ENCODE measurements around the gene FTO.

FTO gene

GRCh38 chr16:54112451-54113206, 408.7 kb downstream of the FTO start:
- TF ChIP-seq CTCF (IDR thresholded peaks at IDR 0.05; ENCODE audit: control insufficient read depth, insufficient read depth, low read depth, low read length, missing control alignments) = no peak
- DNase-seq (ENCODE audit: low read depth) = no peak

GRCh38 chr16:54115558-54115957, 411.6 kb downstream of the FTO start:
- no peak for TF ChIP-seq CTCF (IDR thresholded peaks at IDR 0.05; ENCODE audit: control insufficient read depth, insufficient read depth, low read depth, low read length, missing control alignments)
- DNase-seq (ENCODE audit: low read depth) = no peak
- H3K4me3 ChIP-seq (ENCODE audit: control insufficient read depth, low read depth, low read length) = no peak overlapping the region

More at GRCh38 chr16:54112451-54113206, 408.7 kb downstream of the FTO start:
- no peak overlapping the region for H3K4me3 ChIP-seq (ENCODE audit: control insufficient read depth, low read depth, low read length)

- TF ChIP-seq CTCF (IDR thresholded peaks at IDR 0.05; ENCODE audit: control insufficient read depth, insufficient read depth, low read depth, low read length, missing control alignments) = no peak
- DNase-seq (ENCODE audit: low read depth) = no peak
- no peak overlapping the region for H3K4me3 ChIP-seq (ENCODE audit: control insufficient read depth, low read depth, low read length)
Observed at GRCh38 chr16:54116124-54116655, 412.2 kb downstream of the FTO start.

GRCh38 chr16:54118846-54119245, 414.9 kb downstream of the FTO start:
- DNase-seq (ENCODE audit: low read depth) = peak; percentile 54
- no peak for TF ChIP-seq CTCF (IDR thresholded peaks at IDR 0.05; ENCODE audit: control insufficient read depth, insufficient read depth, low read depth, low read length, missing control alignments)
- H3K4me3 ChIP-seq (ENCODE audit: control insufficient read depth, low read depth, low read length) = no peak overlapping the region

GRCh38 chr16:54120846-54121480, 417.0 kb downstream of the FTO start:
- TF ChIP-seq CTCF (IDR thresholded peaks at IDR 0.05; ENCODE audit: control insufficient read depth, insufficient read depth, low read depth, low read length, missing control alignments) = no peak
- H3K4me3 ChIP-seq (ENCODE audit: control insufficient read depth, low read depth, low read length) = no peak overlapping the region
- no peak for DNase-seq (ENCODE audit: low read depth)

GRCh38 chr16:54121539-54122295, 417.8 kb downstream of the FTO start:
- DNase-seq (ENCODE audit: low read depth) = no peak
- no peak overlapping the region for H3K4me3 ChIP-seq (ENCODE audit: control insufficient read depth, low read depth, low read length)
- no peak for TF ChIP-seq CTCF (IDR thresholded peaks at IDR 0.05; ENCODE audit: control insufficient read depth, insufficient read depth, low read depth, low read length, missing control alignments)

Data from AG09309 (cell line).